GM18511 (cell line): Measurements from ENCODE around the gene ZFX.
"Not testable (repeated sequence)": the region's sequence is repeated elsewhere in the genome, so short reads cannot be mapped to it uniquely, and the experiment has no call there.

Experiments
- ATAC-seq: cut with Tn5 transposase; IDR thresholded peaks from one replicate; pipeline ENCODE4 v1.9.1; 2021; ENCODE audit warnings: mild to moderate bottlenecking, moderate library complexity; ENCODE audit not compliant: unreplicated experiment

ZFX gene

GRCh38 chrX:24149351-24150050, at the start of gene ZFX:
Gene ZFX, plus strand, starts transcription at chrX:24149729. Its CDS starts 23,014 bp downstream, at chrX:24172743.
- ATAC-seq = peak; percentile 60

- ATAC-seq = no peak
These were observed 48.8 kb upstream of the ZFX start for GRCh38 chrX:24100713-24101112.

GRCh38 chrX:24110069-24110468, 39.5 kb upstream of the ZFX start:
- no peak for ATAC-seq

GRCh38 chrX:24113181-24113580, 36.3 kb upstream of the ZFX start:
- no peak for ATAC-seq

- ATAC-seq = no peak
These were observed 32.3 kb upstream of the ZFX start for GRCh38 chrX:24117258-24117657.

GRCh38 chrX:24124244-24124799, 25.2 kb upstream of the ZFX start:
- ATAC-seq = no peak

GRCh38 chrX:24125028-24125612, 24.4 kb upstream of the ZFX start:
- ATAC-seq = no peak

GRCh38 chrX:24131476-24131875, 18.1 kb upstream of the ZFX start:
- no peak for ATAC-seq

GRCh38 chrX:24133312-24133711, 16.2 kb upstream of the ZFX start:
- ATAC-seq = no peak

- ATAC-seq = not testable (repeated sequence)
These were observed 13.8 kb upstream of the ZFX start for GRCh38 chrX:24135768-24136167.

- ATAC-seq = no peak
These were observed 12.3 kb upstream of the ZFX start for GRCh38 chrX:24137192-24137591.

- not testable (repeated sequence) for ATAC-seq
These were observed 5.5 kb upstream of the ZFX start for GRCh38 chrX:24143982-24144381.

- no peak for ATAC-seq
These were observed 5.0 kb upstream of the ZFX start for GRCh38 chrX:24144528-24144927.

- ATAC-seq = no peak
These were observed 4.0 kb upstream of the ZFX start for GRCh38 chrX:24145303-24146186.

- ATAC-seq = no peak
These were observed 3.1 kb upstream of the ZFX start for GRCh38 chrX:24146283-24146949.

GRCh38 chrX:24147165-24147564, 2.4 kb upstream of the ZFX start:
- ATAC-seq = no peak

GRCh38 chrX:24148121-24148520, 1.4 kb upstream of the ZFX start:
- ATAC-seq = no peak

GRCh38 chrX:24148535-24149350, 786 bp upstream of the ZFX start:
- ATAC-seq = no peak

GRCh38 chrX:24150051-24150790, 692 bp downstream of the ZFX start:
- peak; percentile 74 for ATAC-seq
